DMS 273 (cell line): Measurements from ENCODE around the gene DCAF4.
"Not testable (repeated sequence)": the region's sequence is repeated elsewhere in the genome, so short reads cannot be mapped to it uniquely, and the experiment has no call there.

Experiments
- DNase-seq: peaks from one replicate; lab custom pipeline; 2025; ENCODE audit not compliant: unreplicated experiment; lab: John Stamatoyannopoulos, UW

The DCAF4 gene

GRCh38 chr14:72929316-72930080 is 3.2 kb downstream of the DCAF4 start:
- no peak for DNase-seq

DNA sequence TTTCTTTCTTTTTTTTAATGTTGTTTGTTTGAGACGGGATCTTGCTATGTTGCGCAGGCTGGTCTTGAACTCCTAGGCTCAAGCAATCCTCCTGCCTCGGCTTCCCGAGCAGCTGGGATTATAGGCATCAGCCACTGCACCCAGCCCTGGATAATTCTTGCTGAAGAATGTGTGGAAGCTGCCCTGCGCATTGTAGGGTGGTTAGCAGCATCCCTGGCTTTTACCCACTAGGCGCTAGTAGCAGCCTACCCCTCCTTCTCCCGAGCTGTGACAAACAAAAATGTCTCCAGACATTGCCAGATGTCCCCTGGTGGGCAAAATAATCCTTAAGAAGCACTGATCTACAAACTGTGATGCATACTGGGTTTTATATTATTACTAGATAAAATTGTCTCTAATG is 6.6 kb downstream of the DCAF4 start:
- DNase-seq = no peak

GRCh38 chr14:72939630-72940029 is 13.4 kb downstream of the DCAF4 start:
- no peak for DNase-seq

GRCh38 chr14:72941286-72941985 is 15.2 kb downstream of the DCAF4 start:
- DNase-seq = no peak

DNA sequence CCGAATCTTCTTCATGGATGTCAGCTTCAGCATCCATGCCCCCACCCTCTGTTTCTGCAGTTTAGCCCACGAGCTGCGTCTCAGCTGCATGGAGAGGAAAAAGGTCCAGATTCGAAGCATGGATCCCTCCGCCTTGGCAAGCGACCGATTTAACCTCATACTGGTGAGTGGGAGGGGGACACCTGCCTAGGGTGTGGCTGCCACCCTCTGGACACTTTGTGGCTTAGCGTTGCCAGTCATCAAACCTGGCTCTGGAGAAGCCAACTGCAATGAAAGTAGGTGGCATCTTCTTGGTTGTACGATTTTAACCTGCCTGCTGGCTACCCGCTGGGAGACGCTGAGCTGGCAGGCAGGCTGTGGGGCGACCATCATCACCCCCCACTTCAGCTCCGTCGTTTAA is 16.7 kb downstream of the DCAF4 start:
- peak; percentile 26 for DNase-seq

GRCh38 chr14:72943876-72944430 is 17.7 kb downstream of the DCAF4 start:
- no peak for DNase-seq

- DNase-seq = no peak
These were observed 19.2 kb downstream of the DCAF4 start for GRCh38 chr14:72945356-72946027.

- no peak for DNase-seq
These were observed 20.2 kb downstream of the DCAF4 start for GRCh38 chr14:72946491-72946890.

GRCh38 chr14:72947366-72948160 is 21.3 kb downstream of the DCAF4 start:
- DNase-seq = no peak

DNA sequence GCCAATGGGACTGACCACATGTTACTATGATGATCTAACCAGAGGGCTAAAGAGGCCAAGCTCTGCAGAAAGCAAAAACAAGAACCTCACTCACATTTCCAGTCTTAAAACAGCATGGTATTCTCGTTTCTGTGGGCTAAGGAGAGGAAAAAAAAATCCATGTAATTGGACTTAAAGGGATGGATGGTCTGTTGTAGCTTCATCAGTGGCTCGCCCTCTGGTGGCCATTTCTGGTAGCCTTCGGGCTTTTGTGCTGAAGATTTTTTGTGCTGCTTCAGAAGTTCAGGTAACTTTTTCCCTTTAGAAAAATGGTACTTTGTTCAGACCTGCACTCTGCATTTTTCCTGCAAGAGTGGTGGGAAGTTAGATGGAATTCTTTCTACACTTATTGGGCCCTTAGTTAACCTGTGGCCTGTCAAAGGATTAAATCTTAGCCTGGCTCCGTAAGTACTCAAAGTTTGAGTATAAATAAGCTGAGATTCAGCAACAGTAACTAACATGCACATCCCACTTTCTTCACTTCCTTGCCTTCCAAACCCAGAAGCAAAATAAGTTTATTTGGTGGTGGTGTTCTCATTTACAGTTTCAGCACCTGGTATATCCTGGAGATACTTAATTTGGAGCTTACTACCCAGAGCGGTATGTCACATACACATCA is 22.3 kb downstream of the DCAF4 start:
- peak; percentile 79 for DNase-seq

DNA sequence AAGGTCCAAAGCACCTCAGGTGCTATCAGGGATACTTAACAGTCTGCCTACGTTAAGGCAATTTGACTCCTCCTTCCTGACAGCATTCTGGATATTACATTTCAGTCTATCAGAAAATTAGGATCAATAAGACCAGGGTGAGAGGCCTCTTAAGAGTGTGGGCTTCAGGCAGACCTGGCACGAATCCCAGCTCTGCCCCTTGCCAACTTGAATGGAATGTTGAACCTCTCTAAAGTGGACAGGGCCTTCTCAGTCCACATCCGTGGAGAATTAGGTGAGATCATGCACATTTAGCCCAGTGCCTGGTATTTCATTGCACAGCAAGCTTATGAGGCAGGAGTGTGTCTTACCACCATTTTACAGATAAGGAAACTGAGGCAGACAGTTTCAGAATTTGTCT is 25.9 kb downstream of the DCAF4 start:
- no peak for DNase-seq

DNA sequence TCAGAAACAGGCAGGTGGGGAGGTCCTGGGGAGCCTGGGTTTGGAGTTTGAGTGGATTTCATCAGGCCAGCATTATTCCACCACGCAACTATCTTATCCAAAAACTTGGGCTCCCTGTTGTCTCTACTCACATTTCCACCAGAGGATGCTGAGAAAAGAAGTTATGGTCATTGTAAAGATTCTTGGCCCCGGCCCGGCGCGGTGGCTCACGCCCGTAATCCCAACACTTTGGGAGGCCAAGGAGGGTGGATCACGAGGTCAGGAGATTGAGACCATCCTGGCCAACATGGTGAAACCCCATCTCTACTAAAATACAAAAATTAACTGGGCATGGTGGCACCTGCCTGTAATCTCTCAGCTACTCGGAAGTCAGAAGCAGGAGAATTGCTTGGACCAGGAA is 30.5 kb downstream of the DCAF4 start:
- DNase-seq = not testable (repeated sequence)

DNA sequence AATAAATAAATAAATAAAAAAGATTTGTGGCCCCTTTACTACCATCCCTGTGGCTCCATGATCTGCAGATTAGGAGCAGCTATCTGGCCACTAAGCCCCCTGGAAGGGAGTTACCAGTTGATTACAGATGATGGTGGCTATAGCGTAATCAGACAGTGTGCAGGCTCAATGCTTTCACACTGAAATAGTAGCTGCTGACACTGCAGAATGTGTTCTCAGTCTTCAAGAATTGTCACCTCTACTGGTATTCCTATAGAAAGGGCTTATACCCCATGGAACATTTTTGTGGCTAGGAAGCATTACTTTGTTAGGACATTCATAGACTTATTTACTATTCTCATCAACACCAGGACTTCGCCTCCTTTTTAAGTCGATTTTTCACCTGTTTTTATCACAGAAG is 30.9 kb downstream of the DCAF4 start:
- no peak for DNase-seq

DNA sequence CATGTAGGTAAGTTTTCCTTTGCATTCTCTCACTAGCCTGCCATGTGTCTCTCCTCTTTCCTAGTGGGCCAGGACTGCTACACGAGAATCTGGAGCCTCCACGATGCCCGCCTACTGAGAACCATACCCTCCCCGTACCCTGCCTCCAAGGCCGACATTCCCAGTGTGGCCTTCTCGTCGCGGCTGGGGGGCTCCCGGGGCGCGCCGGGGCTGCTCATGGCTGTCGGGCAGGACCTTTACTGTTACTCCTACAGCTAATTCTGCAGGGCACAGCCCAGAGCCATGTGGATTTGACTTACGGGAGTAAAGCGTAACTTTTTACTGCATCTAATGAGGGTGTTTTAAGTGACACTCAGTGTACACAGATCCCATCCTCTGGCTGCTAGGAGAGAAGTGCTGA is 32.3 kb downstream of the DCAF4 start:
- DNase-seq = no peak

- not testable (repeated sequence) for DNase-seq
These were observed 34.8 kb downstream of the DCAF4 start for GRCh38 chr14:72961016-72961415.

DNA sequence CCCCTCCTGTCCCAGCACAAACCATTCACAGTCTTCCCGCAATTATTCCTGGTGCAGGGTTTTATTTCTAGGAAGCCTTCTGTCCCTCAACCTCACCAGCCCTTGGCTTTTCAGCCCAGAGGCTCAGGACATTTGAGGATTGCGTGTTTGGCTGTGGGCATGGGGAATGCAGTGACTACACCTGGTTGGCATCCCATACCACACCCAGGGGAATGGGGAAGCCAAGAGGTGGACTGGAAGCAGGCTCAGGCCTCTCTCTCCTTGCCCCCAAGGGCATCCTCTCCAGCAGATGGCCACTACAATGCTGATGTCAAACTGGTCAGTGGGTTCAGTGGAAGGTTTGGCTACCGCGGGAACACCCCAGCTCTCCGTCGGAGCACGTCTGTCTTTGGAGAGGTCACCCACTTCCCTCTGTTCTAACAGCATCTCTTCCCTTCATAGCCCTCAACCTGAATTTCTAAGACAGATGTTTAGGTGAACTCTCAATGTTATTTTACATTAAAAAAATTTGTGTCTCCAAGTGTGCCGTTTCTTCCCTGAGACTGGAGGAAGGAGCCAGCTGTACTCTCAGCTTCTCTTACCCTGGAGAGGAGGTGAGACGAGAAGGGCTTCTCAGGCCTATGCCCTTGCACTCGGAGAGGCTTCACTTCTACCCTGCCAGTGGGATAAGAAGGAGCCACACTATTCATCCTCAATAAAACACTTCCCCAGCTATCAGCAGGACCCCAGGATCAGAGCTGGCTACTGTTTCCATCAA is 35.5 kb downstream of the DCAF4 start:
- no peak for DNase-seq

DNA sequence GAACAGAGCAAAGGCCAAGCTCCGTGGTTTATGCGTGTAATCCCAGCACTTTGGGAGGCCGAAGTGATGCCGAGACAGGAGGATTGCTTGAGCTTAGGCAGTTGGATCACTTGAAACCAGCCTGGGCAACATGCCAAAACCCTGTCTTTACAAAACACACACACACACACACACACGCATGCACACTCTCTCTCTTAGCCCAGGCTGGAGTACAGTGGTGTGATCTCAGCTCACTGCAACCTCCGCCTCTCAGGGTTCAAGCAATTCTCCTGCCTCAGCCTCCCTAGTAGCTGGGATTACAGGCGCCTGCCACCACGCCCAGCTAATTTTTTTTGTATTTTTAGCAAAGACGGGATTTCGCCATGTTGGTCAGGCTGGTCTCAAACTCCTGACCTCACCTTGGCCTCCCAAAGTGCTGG is 36.1 kb downstream of the DCAF4 start:
- DNase-seq = peak; percentile 78

DNA sequence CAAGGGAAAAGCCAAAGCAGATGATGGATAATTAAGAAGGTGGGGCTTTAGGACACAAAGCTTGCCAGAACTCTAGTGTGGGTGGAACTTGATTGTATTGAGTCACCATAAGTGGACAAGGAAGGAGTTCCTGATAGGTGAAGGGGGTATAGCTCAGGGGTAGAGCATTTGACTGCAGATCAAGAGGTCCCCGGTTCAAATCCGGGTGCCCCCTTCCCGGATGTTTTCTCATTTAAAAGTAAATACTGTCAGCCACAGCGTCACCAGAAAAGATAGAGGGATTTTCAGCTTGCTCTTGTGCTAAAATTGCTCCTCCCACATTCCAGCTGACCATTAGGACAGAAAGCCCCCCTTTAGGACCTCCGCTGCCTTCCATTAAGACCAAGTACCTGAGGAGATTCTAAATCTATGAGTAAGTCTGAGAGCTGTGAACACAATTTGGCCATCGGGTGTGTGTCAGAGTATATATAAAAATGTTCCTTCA is 36.6 kb downstream of the DCAF4 start:
- peak; percentile 88 for DNase-seq

DNA sequence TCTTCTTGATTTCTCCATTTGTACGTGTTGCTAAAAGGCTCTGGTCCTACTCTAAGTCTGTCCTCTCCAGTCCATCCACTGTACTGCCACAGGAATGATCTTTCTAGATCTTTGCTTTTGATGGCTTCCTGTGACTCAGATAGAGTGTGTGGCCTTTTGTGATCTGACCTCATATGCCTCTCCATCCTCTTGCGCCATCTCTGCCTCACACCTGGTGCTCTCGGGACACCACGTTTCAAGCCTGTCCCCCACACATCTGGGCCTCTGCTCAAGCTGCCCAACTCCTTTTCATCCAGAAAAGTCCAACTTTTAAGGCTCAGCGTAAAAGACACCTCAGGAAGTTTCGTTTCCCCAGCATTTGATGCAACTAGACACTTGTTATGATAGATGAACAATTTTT is 39.0 kb downstream of the DCAF4 start:
- no peak for DNase-seq

DNA sequence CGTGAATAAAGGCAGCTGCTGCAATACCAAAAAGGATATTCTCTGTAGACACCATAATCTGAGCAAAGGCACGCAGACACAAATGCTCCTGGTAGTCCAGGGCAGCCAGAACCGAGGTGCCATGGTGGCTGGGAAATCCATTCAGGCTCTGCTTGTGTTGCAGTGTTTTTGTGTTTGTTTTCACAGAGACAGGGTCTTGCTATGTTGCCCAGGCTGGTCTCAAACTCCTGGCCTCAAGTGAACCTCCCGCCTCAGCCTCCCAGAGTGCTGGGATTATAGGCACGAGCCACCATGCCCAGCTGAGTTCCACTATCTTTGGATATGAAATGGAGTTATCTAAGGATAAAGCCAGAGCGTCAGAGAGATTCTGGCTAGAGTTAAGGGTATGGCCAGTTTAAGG is 39.8 kb downstream of the DCAF4 start:
- no peak for DNase-seq
